ENCODE measurements around the gene DUSP8. TPM values are rescaled to one million over a fixed set of nuclear protein-coding genes. Genes with fewer than 3 reads are reported as not detected.

Gene DUSP8
- polyA plus RNA-seq, 1 donor from 2014 or later = 3.5 TPM

GRCh38 chr11:1529286-1529685 lies 42.8 kb downstream of the DUSP8 start:
- Histone ChIP-seq H3K79me2 (replicated peaks; ENCODE audit: insufficient read depth, low read length) (no peaks in the 10 kb centered on the region), H3K9me2 (ENCODE audit: insufficient read depth, low read length) (no peaks in the 10 kb centered on the region), H3K9ac (ENCODE audit: low read length) (no peak overlapping the region), H3K9me3 (ENCODE audit: low read length) (no peaks in the 10 kb centered on the region), H3K27me3 (ENCODE audit: insufficient read depth, low read depth, low read length) (no peaks in the 10 kb centered on the region), H4K20me1 (ENCODE audit: insufficient read depth) (no peaks in the 10 kb centered on the region), H3K4me2 (ENCODE audit: low read length) (no peak overlapping the region), H3K36me3 (ENCODE audit: insufficient read depth, low read length) (no peaks in the 10 kb centered on the region), H3F3A (ENCODE audit: insufficient read depth, low read length, poor library complexity, severe bottlenecking) (no peaks in the 10 kb centered on the region), H3K4me3 (ENCODE audit: low read length) (no peak overlapping the region), H3K27ac (ENCODE audit: low read length) (no peak overlapping the region), H2AFZ (ENCODE audit: low read depth, low read length) (no peak overlapping the region)
- TF ChIP-seq POLR2AphosphoS5 (IDR thresholded peaks at IDR 0.05) (no peak), RAD21 (conservative IDR thresholded peaks at IDR 0.05) (no peak), SMC3 (conservative IDR thresholded peaks at IDR 0.05; ENCODE audit: poor library complexity) (no peak), TAF1 (IDR thresholded peaks at IDR 0.05; ENCODE audit: low read depth) (no peak), MXI1 (conservative IDR thresholded peaks at IDR 0.05; ENCODE audit: poor library complexity, severe bottlenecking) (no peak), CTCF (IDR thresholded peaks at IDR 0.05; ENCODE audit: poor library complexity, severe bottlenecking) (no peak), EP300 (conservative IDR thresholded peaks at IDR 0.05; ENCODE audit: poor library complexity, severe bottlenecking) (no peak), EZH2 (IDR thresholded peaks at IDR 0.05; ENCODE audit: borderline replicate concordance, insufficient read depth, low read length, poor library complexity, severe bottlenecking) (no peak), REST (IDR thresholded peaks at IDR 0.05; ENCODE audit: borderline replicate concordance) (no peak)

GRCh38 chr11:1528710-1529109 lies 43.4 kb downstream of the DUSP8 start:
- H3K27me3 ChIP-seq (ENCODE audit: insufficient read depth, low read depth, low read length) = no peaks in the 10 kb centered on the region
- no peak overlapping the region for H3K9ac ChIP-seq (ENCODE audit: low read length)
- H3K9me2 ChIP-seq (ENCODE audit: insufficient read depth, low read length) = no peaks in the 10 kb centered on the region
- TF ChIP-seq EP300 (conservative IDR thresholded peaks at IDR 0.05; ENCODE audit: poor library complexity, severe bottlenecking) (no peak), POLR2AphosphoS5 (IDR thresholded peaks at IDR 0.05) (no peak), RAD21 (conservative IDR thresholded peaks at IDR 0.05) (no peak), SMC3 (conservative IDR thresholded peaks at IDR 0.05; ENCODE audit: poor library complexity) (no peak), MXI1 (conservative IDR thresholded peaks at IDR 0.05; ENCODE audit: poor library complexity, severe bottlenecking) (no peak), REST (IDR thresholded peaks at IDR 0.05; ENCODE audit: borderline replicate concordance) (no peak), TAF1 (IDR thresholded peaks at IDR 0.05; ENCODE audit: low read depth) (no peak), CTCF (IDR thresholded peaks at IDR 0.05; ENCODE audit: poor library complexity, severe bottlenecking) (no peak), EZH2 (IDR thresholded peaks at IDR 0.05; ENCODE audit: borderline replicate concordance, insufficient read depth, low read length, poor library complexity, severe bottlenecking) (no peak)
- no peaks in the 10 kb centered on the region for H3K9me3 ChIP-seq (ENCODE audit: low read length)
- no peaks in the 10 kb centered on the region for H3K79me2 ChIP-seq (replicated peaks; ENCODE audit: insufficient read depth, low read length)
- no peak overlapping the region for H3K4me2 ChIP-seq (ENCODE audit: low read length)
- H4K20me1 ChIP-seq (ENCODE audit: insufficient read depth) = no peaks in the 10 kb centered on the region
- H3K27ac ChIP-seq (ENCODE audit: low read length) = no peak overlapping the region
- H3F3A ChIP-seq (ENCODE audit: insufficient read depth, low read length, poor library complexity, severe bottlenecking) = no peaks in the 10 kb centered on the region
- H3K36me3 ChIP-seq (ENCODE audit: insufficient read depth, low read length) = no peaks in the 10 kb centered on the region
- H2AFZ ChIP-seq (ENCODE audit: low read depth, low read length) = no peak overlapping the region
- H3K4me3 ChIP-seq (ENCODE audit: low read length) = no peak overlapping the region
